HL-60 (cell line): Measurements from ENCODE around the gene NEU4.

Experiments
- DNase-seq, 2 experiments: peaks; one replicate each; pipeline ENCODE4 v3.0.0-alpha.2; 2010 to 2020; ENCODE audit warnings: low read depth in 1 of 2, low spot score in 1 of 2
- H3K27ac ChIP-seq: fragments of 250-450 bp; sonication (Bioruptor Pico); replicated peaks from 2 replicates; pipeline ENCODE4 v1.5.1; 2020; ENCODE audit warnings: mild to moderate bottlenecking, moderate library complexity
- H3K27me3 ChIP-seq: fragments of 250-450 bp; sonication (Bioruptor Pico); 2 replicates; pipeline ENCODE4 v1.5.1; 2021; ENCODE audit warnings: mild to moderate bottlenecking, moderate library complexity; ENCODE audit not compliant: insufficient read depth, poor library complexity, severe bottlenecking
- H3K4me3 ChIP-seq: replicated peaks from 2 replicates; pipeline ENCODE4 v1.5.1; 2011; ENCODE audit warnings: mild to moderate bottlenecking, control low read depth, low read length; ENCODE audit not compliant: insufficient read depth
- CTCF ChIP-seq: IDR thresholded peaks from one replicate; pipeline ENCODE4 v1.5.1; 2011; ENCODE audit warnings: low read length, control low read depth, inconsistent platforms; ENCODE audit not compliant: insufficient read depth
- GABPA ChIP-seq: IDR thresholded peaks from 2 replicates; pipeline ENCODE4 v1.6.1; 2012; ENCODE audit warnings: low read depth
- POLR2AphosphoS5 ChIP-seq: IDR thresholded peaks from 2 replicates; pipeline ENCODE4 v1.6.1; 2012; ENCODE audit warnings: low read depth
- REST ChIP-seq: IDR thresholded peaks from 2 replicates; pipeline ENCODE4 v1.6.1; 2012; ENCODE audit warnings: low read depth; ENCODE audit not compliant: insufficient replicate concordance
- SPI1 ChIP-seq: IDR thresholded peaks from 2 replicates; pipeline ENCODE4 v1.6.1; 2012; ENCODE audit warnings: low read depth, mild to moderate bottlenecking, borderline replicate concordance

The NEU4 gene

GRCh38 chr2:241808051-241808720, 807 bp upstream of the NEU4 start:
- Histone ChIP-seq H3K27ac (no peak overlapping the region), H3K27me3 (peaks cover 13% of the 10 kb centered on the region), H3K4me3 (no peak overlapping the region)
- no peak for DNase-seq
- TF ChIP-seq GABPA, result no peak
- no peak for TF ChIP-seq REST
- TF ChIP-seq CTCF, result no peak
- no peak for TF ChIP-seq SPI1
- TF ChIP-seq POLR2AphosphoS5, result no peak

GRCh38 chr2:241809383-241810306, 652 bp downstream of the NEU4 start:
- Histone ChIP-seq H3K4me3 (no peak overlapping the region), H3K27ac (no peak overlapping the region), H3K27me3 (peaks cover 2% of the 10 kb centered on the region)
- TF ChIP-seq SPI1, result no peak
- TF ChIP-seq POLR2AphosphoS5, result no peak
- TF ChIP-seq CTCF, result no peak
- TF ChIP-seq REST, result no peak
- TF ChIP-seq GABPA, result no peak
- DNase-seq, result no peak

GRCh38 chr2:241810307-241811200, 1.6 kb downstream of the NEU4 start:
- TF ChIP-seq CTCF (no peak), GABPA (no peak), POLR2AphosphoS5 (no peak), SPI1 (no peak), REST (no peak)
- no peak overlapping the region for H3K27ac ChIP-seq
- DNase-seq, result no peak

More at GRCh38 chr2:241810307-241811200, 1.6 kb downstream of the NEU4 start:
- Histone ChIP-seq H3K27me3 (peaks cover 3% of the 10 kb centered on the region), H3K4me3 (no peak overlapping the region)
